Panc1 (cell line): ENCODE results near the gene RTF1.

Experiments used
- CTCF ChIP-seq: fragments of 450-650 bp; IDR thresholded peaks from 2 replicates; pipeline ENCODE4 v1.5.1; 2017; ENCODE audit warnings: mild to moderate bottlenecking
- SIN3A ChIP-seq: IDR thresholded peaks from 2 replicates; pipeline ENCODE4 v1.6.1; 2012; ENCODE audit warnings: low read depth, mild to moderate bottlenecking, low read length, moderate library complexity, borderline replicate concordance; ENCODE audit not compliant: insufficient read depth
- TCF7L2 ChIP-seq: IDR thresholded peaks from 2 replicates; pipeline ENCODE4 v1.6.1; 2011; ENCODE audit warnings: mild to moderate bottlenecking, low read depth, low read length, inconsistent platforms

GRCh38 chr15:41417418-41418195 is 712 bp downstream of the RTF1 start:
- TF ChIP-seq TCF7L2 (no peak), CTCF (no peak), SIN3A (no peak)
